Spinal cord (tissue), 10 donors: ENCODE results near the gene C20orf204. TPM values are rescaled to one million over a fixed set of nuclear protein-coding genes. Genes with fewer than 3 reads are reported as not detected.
A peak's percentile ranks its signal among the peaks of the same experiment; 100 is the strongest.

Experiments used
- DNase-seq, 6 donors: peaks; one replicate each; pipeline versions ENCODE4 v3.0.0 to v3.0.0-alpha.2; 2013 to 2015; ENCODE audit warnings: low spot score in 6 of 6, low read depth in 4 of 6
- H3K27ac ChIP-seq: one replicate; pipeline ENCODE4 v1.5.1; 2013; ENCODE audit warnings: low read depth, low read length, control low read depth
- H3K27me3 ChIP-seq: one replicate; pipeline ENCODE4 v1.6.1; 2013; ENCODE audit warnings: low read length; ENCODE audit not compliant: control insufficient read depth, insufficient read depth
- H3K36me3 ChIP-seq: one replicate; pipeline ENCODE4 v1.6.1; 2013; ENCODE audit warnings: low read length; ENCODE audit not compliant: control insufficient read depth, insufficient read depth
- H3K4me1 ChIP-seq: one replicate; pipeline ENCODE4 v1.6.1; 2013; ENCODE audit warnings: low read length; ENCODE audit not compliant: control insufficient read depth, insufficient read depth
- H3K4me3 ChIP-seq: one replicate; pipeline ENCODE4 v1.5.1; 2013; ENCODE audit warnings: low read depth, low read length, control low read depth
- H3K9me3 ChIP-seq: one replicate; pipeline ENCODE4 v1.6.1; 2013; ENCODE audit warnings: low read length; ENCODE audit not compliant: control insufficient read depth, insufficient read depth
- WGBS: methylation state at CpG from one replicate; pipeline ENCODE4 v1.1.5; 2013; ENCODE audit warnings: missing lambda C conversion rate; ENCODE audit not compliant: insufficient coverage; 5-methylcytosine and 5-hydroxymethylcytosine counted together
- long read RNA-seq, 4 donors: transcript quantifications; one replicate each; lab custom pipeline, GENCODE V29; 2026
- polyA plus RNA-seq, 2 donors: library from polyadenylated mRNA; unstranded; fragments of 120-200 nt; gene quantifications; one replicate each; pipeline ENCODE4 v1.2.1, GENCODE V29; 2013; ENCODE audit not compliant: insufficient read length in 2 of 2
- total RNA-seq, 2 donors: library from RNA; depleted of rRNA in 1 of 2; stranded (reverse); fragments of 120-200 nt in 1 of 2; fragments of >200 nt in 1 of 2; gene quantifications; one replicate each; pipeline versions ENCODE4 v1.2.3 to v1.2.4, GENCODE V29; 2013 to 2014
- donor health status: healthy.

Gene C20orf204, protein sequence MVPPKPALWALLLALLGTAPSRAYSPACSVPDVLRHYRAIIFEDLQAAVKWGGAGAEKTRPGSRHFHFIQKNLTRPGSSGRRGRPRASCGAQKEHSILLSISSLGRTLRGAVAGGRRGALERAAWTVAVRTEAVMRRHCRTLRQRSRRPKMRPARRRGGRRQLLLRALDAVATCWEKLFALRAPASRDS
- total RNA-seq (1 to 10 TPM in 1 of 2 donors, under 1 TPM in 1; 0.69 to 1.2 TPM), polyA plus RNA-seq (1 to 10 TPM; 1.3 to 3.1 TPM)
- long read RNA-seq, donor 1 = 0 reads
- long read RNA-seq, donor 2, partial matches to known transcripts = 0 of 1 reads
- long read RNA-seq, donor 2, other reads (novel, unspliced or antisense) = 0 of 1 reads
- long read RNA-seq, donor 3 = 0 reads
- long read RNA-seq, donor 4, partial matches to known transcripts = 0 of 1 reads
- long read RNA-seq, donor 4, other reads (novel, unspliced or antisense) = 0 of 1 reads

- Histone ChIP-seq H3K36me3 (peaks cover 61% of the 10 kb centered on the region), H3K27ac (no peak within 1 kb of the TSS), H3K27me3 (peaks cover 44% of the 10 kb centered on the region), H3K9me3 (no peaks in the 10 kb centered on the region), H3K4me3 (no peak within 1 kb of the TSS), H3K4me1 (peaks cover 36% of the 10 kb centered on the region)
- no peak for DNase-seq
- 77% methylated on average over 8 of the region's 10 CpGs for WGBS
These were observed at the start of gene C20orf204 for GRCh38 chr20:64035933-64036345. TSS of gene C20orf204 (plus strand) at chr20:64036182. CDS start at chr20:64036324, 142 bp downstream.

GRCh38 chr20:64000906-64001305 is 35.1 kb upstream of the C20orf204 start:
- WGBS = over 99% methylated on average over 11 of the region's 12 CpGs
- Histone ChIP-seq H3K9me3 (no peaks in the 10 kb centered on the region), H3K4me3 (no peak overlapping the region), H3K36me3 (peaks cover 89% of the 10 kb centered on the region), H3K27me3 (no peaks in the 10 kb centered on the region), H3K4me1 (no peaks in the 10 kb centered on the region), H3K27ac (no peak overlapping the region)
- no peak for DNase-seq

- H3K27me3 ChIP-seq = no peaks in the 10 kb centered on the region
- WGBS = 73% methylated on average over 10 of the region's 11 CpGs
- no peak overlapping the region for H3K4me3 ChIP-seq
- H3K9me3 ChIP-seq = no peaks in the 10 kb centered on the region
- no peak overlapping the region for H3K27ac ChIP-seq
- peaks cover 88% of the 10 kb centered on the region for H3K36me3 ChIP-seq
- no peaks in the 10 kb centered on the region for H3K4me1 ChIP-seq
- peak in 2 of 6 donors; percentile 5 to 39 for DNase-seq
These were observed 34.4 kb upstream of the C20orf204 start for GRCh38 chr20:64001607-64002011.

- no peak overlapping the region for H3K4me3 ChIP-seq
- no peak for DNase-seq
- WGBS = 78% methylated on average over 7 of the region's 7 CpGs
- peaks cover 83% of the 10 kb centered on the region for H3K36me3 ChIP-seq
- H3K27ac ChIP-seq = no peak overlapping the region
- H3K4me1 ChIP-seq = no peaks in the 10 kb centered on the region
- H3K27me3 ChIP-seq = no peaks in the 10 kb centered on the region
- H3K9me3 ChIP-seq = no peaks in the 10 kb centered on the region
These were observed 31.8 kb upstream of the C20orf204 start for GRCh38 chr20:64003960-64004725.

GRCh38 chr20:64005394-64005793 is 30.6 kb upstream of the C20orf204 start:
- no peaks in the 10 kb centered on the region for H3K9me3 ChIP-seq
- no peaks in the 10 kb centered on the region for H3K4me1 ChIP-seq
- no peak overlapping the region for H3K4me3 ChIP-seq
- peaks cover 83% of the 10 kb centered on the region for H3K36me3 ChIP-seq
- no peak overlapping the region for H3K27ac ChIP-seq
- H3K27me3 ChIP-seq = no peaks in the 10 kb centered on the region
- 97% methylated on average over 4 of the region's 6 CpGs for WGBS
- no peak for DNase-seq

DNA sequence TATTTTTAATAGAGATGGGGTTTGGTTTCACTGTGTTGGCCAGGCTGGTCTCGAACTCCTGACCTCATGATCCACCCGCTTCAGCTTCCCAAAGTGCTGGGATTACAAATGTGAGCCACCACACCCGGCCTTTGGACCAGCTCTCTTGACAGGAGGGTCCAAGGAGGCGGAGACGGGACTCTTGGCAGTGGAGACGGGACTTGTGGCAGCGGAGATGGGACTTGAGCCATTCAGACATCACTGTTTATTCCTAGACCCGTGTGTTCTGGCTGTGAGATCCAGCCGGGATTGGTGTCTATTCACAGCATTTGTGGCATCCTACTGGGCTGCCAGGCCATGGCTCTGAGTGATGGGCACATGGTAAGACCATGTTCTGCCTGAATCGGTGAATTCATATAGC is 29.5 kb upstream of the C20orf204 start:
- peaks cover 83% of the 10 kb centered on the region for H3K36me3 ChIP-seq
- DNase-seq = no peak

DNA sequence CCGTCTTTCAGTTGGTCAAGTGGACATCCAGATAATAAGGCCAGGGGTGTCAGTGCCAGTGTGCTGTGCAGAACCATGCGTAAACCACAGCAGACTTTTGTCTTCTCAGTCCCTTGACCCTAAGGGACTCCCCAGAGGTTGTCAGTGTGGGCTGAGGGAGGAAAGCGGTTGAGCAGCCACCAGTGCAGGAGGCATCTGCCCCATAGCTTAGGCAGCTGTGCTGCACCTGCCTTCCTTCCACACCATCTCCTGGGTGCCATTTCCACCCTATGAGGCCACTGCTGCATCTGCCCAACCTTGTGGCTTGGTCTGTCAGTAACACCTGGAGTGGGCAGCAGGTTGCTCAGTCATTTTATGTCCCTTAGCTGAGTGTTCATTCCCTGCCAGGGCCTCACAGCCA is 29.1 kb upstream of the C20orf204 start:
- no peaks in the 10 kb centered on the region for H3K27me3 ChIP-seq
- no peaks in the 10 kb centered on the region for H3K9me3 ChIP-seq
- H3K4me1 ChIP-seq = no peaks in the 10 kb centered on the region
- no peak overlapping the region for H3K4me3 ChIP-seq
- H3K36me3 ChIP-seq = peaks cover 80% of the 10 kb centered on the region
- no peak overlapping the region for H3K27ac ChIP-seq
- no peak for DNase-seq
- 90% methylated on average over 2 of the region's 3 CpGs for WGBS

More for the DNA sequence above, 29.5 kb upstream of the C20orf204 start:
- Histone ChIP-seq H3K9me3 (no peaks in the 10 kb centered on the region), H3K4me1 (no peaks in the 10 kb centered on the region), H3K27me3 (no peaks in the 10 kb centered on the region), H3K4me3 (no peak overlapping the region), H3K27ac (no peak overlapping the region)
- 85% methylated on average over 10 of the region's 10 CpGs for WGBS

- H3K4me3 ChIP-seq = no peak overlapping the region
- no peaks in the 10 kb centered on the region for H3K27me3 ChIP-seq
- no peak for DNase-seq
- peaks cover 79% of the 10 kb centered on the region for H3K36me3 ChIP-seq
- H3K4me1 ChIP-seq = no peaks in the 10 kb centered on the region
- no peaks in the 10 kb centered on the region for H3K9me3 ChIP-seq
- WGBS = 95% methylated on average over 11 of the region's 13 CpGs
- no peak overlapping the region for H3K27ac ChIP-seq
These were observed 26.1 kb upstream of the C20orf204 start for GRCh38 chr20:64009811-64010387.

DNA sequence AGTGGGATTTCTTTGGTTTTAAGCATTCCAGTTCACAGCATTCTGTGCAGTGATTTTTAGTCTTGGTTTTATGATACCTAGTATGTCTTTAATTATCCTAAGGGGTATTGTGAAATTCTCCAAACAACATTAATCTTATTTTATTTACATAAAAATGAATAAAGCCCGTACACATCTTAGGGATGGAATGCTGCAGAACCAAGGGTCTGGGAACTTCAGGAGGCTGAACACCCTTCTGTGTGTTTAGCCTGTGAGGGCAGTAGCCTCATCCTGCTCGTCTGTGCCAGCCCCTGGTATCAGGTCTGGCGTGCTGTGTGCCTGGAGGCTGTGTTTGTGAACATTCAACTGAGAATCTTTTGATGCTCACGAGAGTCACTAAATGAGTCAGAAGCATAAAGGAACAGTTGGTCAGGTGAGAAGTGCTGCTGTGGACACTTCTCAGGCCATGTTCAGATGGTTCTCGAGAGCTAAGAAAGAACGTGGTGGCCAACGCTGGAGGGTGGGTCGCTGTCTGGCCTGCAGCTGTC is 25.2 kb upstream of the C20orf204 start:
- no peaks in the 10 kb centered on the region for H3K27me3 ChIP-seq
- H3K27ac ChIP-seq = no peak overlapping the region
- peaks cover 81% of the 10 kb centered on the region for H3K36me3 ChIP-seq
- no peak overlapping the region for H3K4me3 ChIP-seq
- no peaks in the 10 kb centered on the region for H3K9me3 ChIP-seq
- H3K4me1 ChIP-seq = no peaks in the 10 kb centered on the region
- WGBS = 90% methylated on average over 7 of the region's 8 CpGs
- DNase-seq = no peak
